Spleen (tissue), 11 donors: ENCODE measurements around the gene ACACB. TPM values are rescaled to one million over a fixed set of nuclear protein-coding genes. Genes with fewer than 3 reads are reported as not detected.

Experiments used
- DNase-seq: peaks from one replicate; pipeline ENCODE4 v3.0.0-alpha.2; 2020
- H3K27ac ChIP-seq, 8 donors: fragments of 200-600 bp; sonication (generic) in 7 of 8; 1 replicate in 4 of 8; 2 replicates in 4 of 8; pipeline versions ENCODE4 v1.5.0 to v1.8.0; 2016 to 2021; ENCODE audit warnings: inconsistent platforms in 4 of 8, mild to moderate bottlenecking in 4 of 8, moderate library complexity in 1 of 8
- H3K27me3 ChIP-seq, 7 donors: fragments of 200-600 bp; sonication (generic) in 6 of 7; replicated peaks in 1 of 7; 1 replicate in 4 of 7; 2 replicates in 3 of 7; pipeline versions ENCODE4 v1.5.0 to v1.8.0; 2016 to 2021; ENCODE audit warnings: inconsistent platforms in 3 of 7, mild to moderate bottlenecking in 1 of 7
- H3K36me3 ChIP-seq, 6 donors: fragments of 200-600 bp; sonication (generic) in 5 of 6; 1 replicate in 4 of 6; 2 replicates in 2 of 6; pipeline versions ENCODE4 v1.5.0 to v1.8.0; 2016 to 2021; ENCODE audit warnings: inconsistent platforms in 2 of 6
- H3K4me1 ChIP-seq, 6 donors: fragments of 200-600 bp; sonication (generic) in 5 of 6; 1 replicate in 3 of 6; 2 replicates in 3 of 6; pipeline versions ENCODE4 v1.5.0 to v1.8.0; 2016 to 2021; ENCODE audit warnings: inconsistent platforms in 3 of 6
- H3K4me3 ChIP-seq, 8 donors: fragments of 200-600 bp; sonication (generic) in 7 of 8; 1 replicate in 4 of 8; 2 replicates in 4 of 8; pipeline versions ENCODE4 v1.5.0 to v1.8.0; 2016 to 2021; ENCODE audit warnings: inconsistent platforms in 4 of 8, mild to moderate bottlenecking in 4 of 8, moderate library complexity in 2 of 8
- H3K9me3 ChIP-seq, 8 donors: fragments of 200-600 bp; sonication (generic) in 7 of 8; 1 replicate in 4 of 8; 2 replicates in 4 of 8; pipeline versions ENCODE4 v1.5.0 to v1.8.0; 2016 to 2021; ENCODE audit warnings: inconsistent platforms in 4 of 8
- CTCF ChIP-seq, 11 experiments: fragments of 200-600 bp in 7 of 11; fragments of 450-650 bp in 4 of 11; sonication (generic) in 4 of 11; IDR thresholded peaks in 8 of 11; conservative IDR thresholded peaks in 3 of 11; 1 replicate in 7 of 11; 2 replicates in 4 of 11; pipeline versions ENCODE4 v1.4.0 to v1.8.0; 2016 to 2021; ENCODE audit warnings: antibody characterized with exemption in 11 of 11, inconsistent platforms in 4 of 11, mild to moderate bottlenecking in 1 of 11
- POLR2A ChIP-seq, 3 donors: fragments of 450-650 bp; IDR thresholded peaks; one replicate each; pipeline ENCODE4 v1.5.1; 2017; ENCODE audit warnings: antibody characterized with exemption in 3 of 3, mild to moderate bottlenecking in 1 of 3
- POLR2AphosphoS5 ChIP-seq, 3 donors: sonication (generic); formaldehyde crosslinking; IDR thresholded peaks; one replicate each; pipeline ENCODE4 v1.5.1; 2017; ENCODE audit warnings: antibody characterized with exemption in 3 of 3
- WGBS, 5 donors: extraction: QIAGEN DNeasy Blood & Tissue Kit in 3 of 5; methylation state at CpG; one replicate each; pipeline versions ENCODE4 v1.1.5 to v1.1.7; 2013 to 2018; 5-methylcytosine and 5-hydroxymethylcytosine counted together
- intact Hi-C: fragments of 100-400 bp; cut with DNase I; formaldehyde crosslinking; loops from one replicate; pipeline ENCODE4 v1.15.0; 2023; ENCODE audit warnings: low total_unique reads
- polyA plus RNA-seq, 3 donors: library from polyadenylated mRNA; stranded (reverse); fragments of 200-250 nt; gene quantifications; one replicate each; pipeline ENCODE4 v1.2.1, GENCODE V29; 2013
- total RNA-seq, 7 donors: library from RNA; depleted of rRNA in 3 of 7; stranded (reverse); fragments of >200 nt in 3 of 7; fragmentation: NEBNext Ultra II Directional in 4 of 7; extraction: Animal tissue kit (Norgen Biotek cat#: 25700) in 4 of 7; gene quantifications; one replicate each; pipeline versions ENCODE4 v1.1.0 to v1.2.1, GENCODE V29; 2016 to 2021
- donor health status: healthy with polysubstance abuse.
- donor health status: DM: no; HTN: no; CAD: no; lungs with moderate emphysema.
- donor health status: DM: no; HTN: no; CAD: no.
- donor health status: Bipolar disorder and iron deficiency.
- donor health status: healthy.
- donor health status: DM: no; HTN: no; CAD: no.
- donor health status: DM: yes; HTN: yes; CAD: no.

Gene ACACB
- total and polyA plus RNA-seq, 10 donors: 2.8 to 111 (median 29.1) TPM

GRCh38 chr12:109275173-109275572 lies 158.8 kb downstream of the ACACB start:
- peak; percentile 1 for DNase-seq
- Histone ChIP-seq H3K4me1 (no peaks in the 10 kb centered on the region), H3K27me3 (peaks cover 0 to 17% (median 0%) of the 10 kb centered on the region in 7 donors), H3K36me3 (no peaks in the 10 kb centered on the region), H3K9me3 (peaks cover 0 to 13% (median 7%) of the 10 kb centered on the region in 8 donors), H3K4me3 (no peak overlapping the region), H3K27ac (no peak overlapping the region)
- intact Hi-C loops: no loop called here
- WGBS, 5 donors: 66 to 91% (median 85%) methylated on average over 4 of the region's 4 CpGs
- TF ChIP-seq POLR2AphosphoS5 (IDR thresholded peaks at IDR 0.05): no peak
- no peak for TF ChIP-seq CTCF (IDR thresholded peaks at IDR 0.05 in 8 of 11, conservative IDR thresholded peaks at IDR 0.05 in 3 of 11)
- TF ChIP-seq POLR2A (IDR thresholded peaks at IDR 0.05): no peak

GRCh38 chr12:109276160-109276559 lies 159.8 kb downstream of the ACACB start:
- no peak overlapping the region for H3K4me3 ChIP-seq
- no peak for DNase-seq
- no peaks in the 10 kb centered on the region for H3K4me1 ChIP-seq
- H3K9me3 ChIP-seq: peaks cover 0 to 3% (median 0%) of the 10 kb centered on the region in 8 donors
- H3K27me3 ChIP-seq: peaks cover 0 to 17% (median 0%) of the 10 kb centered on the region in 7 donors
- no peak for TF ChIP-seq POLR2A (IDR thresholded peaks at IDR 0.05)
- TF ChIP-seq POLR2AphosphoS5 (IDR thresholded peaks at IDR 0.05): no peak
- TF ChIP-seq CTCF (IDR thresholded peaks at IDR 0.05 in 8 of 11, conservative IDR thresholded peaks at IDR 0.05 in 3 of 11): no peak
- WGBS, 5 donors: 84 to 96% (median 89%) methylated on average over 5 of the region's 5 CpGs
- no peak overlapping the region for H3K27ac ChIP-seq
- H3K36me3 ChIP-seq: no peaks in the 10 kb centered on the region
- intact Hi-C loops: no loop called here

GRCh38 chr12:109277255-109277898 lies 161.0 kb downstream of the ACACB start:
- no peak for DNase-seq
- H3K27ac ChIP-seq: no peak overlapping the region
- H3K9me3 ChIP-seq: no peaks in the 10 kb centered on the region
- no peak overlapping the region for H3K4me3 ChIP-seq
- H3K27me3 ChIP-seq: peaks cover 0 to 17% (median 0%) of the 10 kb centered on the region in 7 donors
- H3K36me3 ChIP-seq: no peaks in the 10 kb centered on the region
- H3K4me1 ChIP-seq: no peaks in the 10 kb centered on the region
- 85 to 94% (median 89%) methylated on average over 8 of the region's 8 CpGs for WGBS, 5 donors
- intact Hi-C loops: no loop called here
- TF ChIP-seq POLR2AphosphoS5 (IDR thresholded peaks at IDR 0.05): no peak
- no peak for TF ChIP-seq CTCF (IDR thresholded peaks at IDR 0.05 in 8 of 11, conservative IDR thresholded peaks at IDR 0.05 in 3 of 11)
- no peak for TF ChIP-seq POLR2A (IDR thresholded peaks at IDR 0.05)

- Histone ChIP-seq H3K4me3 (no peak overlapping the region), H3K9me3 (no peaks in the 10 kb centered on the region), H3K36me3 (no peaks in the 10 kb centered on the region), H3K4me1 (no peaks in the 10 kb centered on the region), H3K27me3 (peaks cover 0 to 11% (median 0%) of the 10 kb centered on the region in 7 donors), H3K27ac (no peak overlapping the region)
- TF ChIP-seq POLR2A (IDR thresholded peaks at IDR 0.05): no peak
- no peak for TF ChIP-seq CTCF (IDR thresholded peaks at IDR 0.05 in 8 of 11, conservative IDR thresholded peaks at IDR 0.05 in 3 of 11)
- no peak for TF ChIP-seq POLR2AphosphoS5 (IDR thresholded peaks at IDR 0.05)
- intact Hi-C loops: no loop called here
- WGBS, 5 donors: 59 to 73% (median 61%) methylated on average over 15 of the region's 15 CpGs
- DNase-seq: no peak
Observed at GRCh38 chr12:109277899-109278762, 161.7 kb downstream of the ACACB start.
